Stimulated activated naive CD8-positive, alpha-beta T cell treated with anti-CD3 and anti-CD28 coated beads, Interleukin-15, Interleukin-2, amounts not matched to agents 100 U/mL and 50 U/mL, for 24 hours (primary cell): ENCODE data around the gene SERPINB3.
"Not testable (repeated sequence)": the region's sequence is repeated elsewhere in the genome, so short reads cannot be mapped to it uniquely, and the experiment has no call there.

ENCODE experiments used
- ATAC-seq: fragments of 150-1000 bp; cut with Tn5 transposase; one replicate; pipeline ENCODE4 v1.10.0; 2021
- DNase-seq: peaks from one replicate; pipeline ENCODE4 v3.0.0; 2021

SERPINB3 gene

GRCh38 chr18:63646936-63647335, 14.8 kb downstream of the SERPINB3 start:
- no peak for ATAC-seq

GRCh38 chr18:63644694-63645093, 17.0 kb downstream of the SERPINB3 start:
- DNase-seq, ATAC-seq: not testable (repeated sequence)

More at GRCh38 chr18:63646936-63647335, 14.8 kb downstream of the SERPINB3 start:
- no peak for DNase-seq

- not testable (repeated sequence) for DNase-seq, ATAC-seq
Measured at GRCh38 chr18:63644142-63644541, 17.6 kb downstream of the SERPINB3 start, which contains the start of gene SERPINB4. Gene SERPINB4, minus strand, starts transcription at chr18:63644256. Its CDS starts 679 bp downstream, at chr18:63643577.

GRCh38 chr18:63642668-63643356, 18.9 kb downstream of the SERPINB3 start:
- ATAC-seq, DNase-seq: not testable (repeated sequence)

- ATAC-seq, DNase-seq: not testable (repeated sequence)
Measured at GRCh38 chr18:63641157-63641680, 20.5 kb downstream of the SERPINB3 start.

GRCh38 chr18:63637703-63638102, 24.0 kb downstream of the SERPINB3 start:
- ATAC-seq: no peak
- DNase-seq: no peak

GRCh38 chr18:63627819-63628218, 33.9 kb downstream of the SERPINB3 start:
- DNase-seq: no peak

GRCh38 chr18:63626431-63626830, 35.3 kb downstream of the SERPINB3 start:
- no peak for ATAC-seq
- no peak for DNase-seq

More at GRCh38 chr18:63627819-63628218, 33.9 kb downstream of the SERPINB3 start:
- no peak for ATAC-seq

GRCh38 chr18:63624863-63625262, 36.8 kb downstream of the SERPINB3 start:
- DNase-seq: no peak
- no peak for ATAC-seq

- no peak for ATAC-seq
- no peak for DNase-seq
Measured at GRCh38 chr18:63619661-63620060, 42.0 kb downstream of the SERPINB3 start.

GRCh38 chr18:63617915-63618234, 43.8 kb downstream of the SERPINB3 start:
- DNase-seq: no peak
- ATAC-seq: no peak

- ATAC-seq: no peak
- no peak for DNase-seq
Measured at GRCh38 chr18:63617049-63617914, 44.4 kb downstream of the SERPINB3 start.

GRCh38 chr18:63613420-63613819, 48.3 kb downstream of the SERPINB3 start:
- ATAC-seq: no peak
- no peak for DNase-seq

- DNase-seq (no peak), ATAC-seq (no peak)
Measured at GRCh38 chr18:63606526-63606925, 55.2 kb downstream of the SERPINB3 start.
